HG03558 (cell line): Measurements from ENCODE around the gene PTPN1.

Experiments
- ATAC-seq: cut with Tn5 transposase; IDR thresholded peaks from one replicate; pipeline ENCODE4 v1.9.1; 2021; ENCODE audit warnings: moderate number of reproducible peaks; ENCODE audit not compliant: unreplicated experiment; ENCODE audit errors: extremely low read depth

Gene PTPN1

GRCh38 chr20:50569864-50570836, 60.0 kb downstream of the PTPN1 start:
- ATAC-seq: no peak

- ATAC-seq: no peak
Observed at GRCh38 chr20:50571466-50571865, 61.3 kb downstream of the PTPN1 start.

- ATAC-seq: no peak
Observed at GRCh38 chr20:50572938-50573777, 63.0 kb downstream of the PTPN1 start.

- no peak for ATAC-seq
Observed at GRCh38 chr20:50574108-50574507, 63.9 kb downstream of the PTPN1 start.

- ATAC-seq: no peak
Observed at GRCh38 chr20:50574586-50574985, 64.4 kb downstream of the PTPN1 start.

GRCh38 chr20:50575865-50576720, 65.9 kb downstream of the PTPN1 start:
- ATAC-seq: no peak

GRCh38 chr20:50577175-50578018, 67.2 kb downstream of the PTPN1 start:
- no peak for ATAC-seq

GRCh38 chr20:50578061-50578777, 68.0 kb downstream of the PTPN1 start:
- no peak for ATAC-seq

GRCh38 chr20:50578778-50579165, 68.6 kb downstream of the PTPN1 start:
- no peak for ATAC-seq

- no peak for ATAC-seq
Observed at GRCh38 chr20:50579511-50579910, 69.3 kb downstream of the PTPN1 start.

- no peak for ATAC-seq
Observed at GRCh38 chr20:50580016-50580747, 70.0 kb downstream of the PTPN1 start.

- ATAC-seq: no peak
Observed at GRCh38 chr20:50580842-50581544, 70.8 kb downstream of the PTPN1 start.

- ATAC-seq: no peak
Observed at GRCh38 chr20:50582092-50582491, 71.9 kb downstream of the PTPN1 start.

GRCh38 chr20:50582591-50583234, 72.5 kb downstream of the PTPN1 start:
- no peak for ATAC-seq

- no peak for ATAC-seq
Observed at GRCh38 chr20:50583442-50584150, 73.4 kb downstream of the PTPN1 start.

- ATAC-seq: no peak
Observed at GRCh38 chr20:50584687-50585086, 74.5 kb downstream of the PTPN1 start.
